CD4-positive, alpha-beta T cell (primary cell): ENCODE results near the gene CASS4. TPM values are rescaled to one million over a fixed set of nuclear protein-coding genes. Genes with fewer than 3 reads are reported as not detected.
"Not testable (repeated sequence)": the region's sequence is repeated elsewhere in the genome, so short reads cannot be mapped to it uniquely, and the experiment has no call there.

Experiments
- ATAC-seq: fragments of 200-7000 bp; cut with Tn5 transposase; one replicate; pipeline ENCODE4 v1.10.0; 2022; ENCODE audit warnings: mild to moderate bottlenecking; ENCODE audit not compliant: poor library complexity
- CTCF ChIA-PET: fragments of 350-600 bp; sonication (Branson Sonifier 250); formaldehyde crosslinking; loops from one replicate; lab custom pipeline; 2021; ENCODE audit warnings: antibody characterized with exemption, inconsistent platforms; lab: Charles Lee
- POLR2A ChIA-PET: fragments of 350-600 bp; sonication (Branson Sonifier 250); formaldehyde crosslinking; loops from one replicate; lab custom pipeline; 2021; ENCODE audit warnings: antibody characterized with exemption, inconsistent platforms; lab: Charles Lee
- DNase-seq, 14 experiments: peaks; one replicate each; pipeline ENCODE4 v3.0.0-alpha.2; 2013 to 2020; ENCODE audit warnings: mixed read lengths in 2 of 14
- H3K27ac ChIP-seq, 2 donors: one replicate each; pipeline versions ENCODE4 v1.5.1 to v1.7.0; 2013; ENCODE audit warnings: low read length in 2 of 2, low read depth in 1 of 2, mild to moderate bottlenecking in 1 of 2
- H3K27me3 ChIP-seq, 2 experiments: 1 replicate in 1 of 2; 2 replicates in 1 of 2; pipeline versions ENCODE4 v1.6.1 to v1.7.0; 2013; ENCODE audit warnings: low read length in 2 of 2, control low read depth in 1 of 2, mild to moderate bottlenecking in 1 of 2, moderate library complexity in 1 of 2; ENCODE audit not compliant: insufficient read depth in 2 of 2, control insufficient read depth in 1 of 2
- H3K36me3 ChIP-seq: one replicate; pipeline ENCODE4 v1.6.1; 2013; ENCODE audit warnings: low read length, control low read depth; ENCODE audit not compliant: insufficient read depth
- H3K4me1 ChIP-seq: one replicate; pipeline ENCODE4 v1.6.1; 2013; ENCODE audit warnings: low read length, control low read depth; ENCODE audit not compliant: insufficient read depth
- H3K4me3 ChIP-seq: one replicate; pipeline ENCODE4 v1.5.1; 2013; ENCODE audit warnings: mild to moderate bottlenecking, low read length, moderate library complexity
- H3K9me3 ChIP-seq, 2 experiments: 1 replicate in 1 of 2; 2 replicates in 1 of 2; pipeline versions ENCODE4 v1.6.1 to v1.7.0; 2013; ENCODE audit warnings: low read length in 2 of 2, mild to moderate bottlenecking in 2 of 2, control low read depth in 1 of 2, moderate library complexity in 1 of 2; ENCODE audit not compliant: control insufficient read depth in 1 of 2, insufficient read depth in 1 of 2
- H3K27ac Mint-ChIP-seq: one replicate; pipeline ENCODE4 v1.8.0; 2020; ENCODE audit warnings: mixed read lengths
- H3K27me3 Mint-ChIP-seq: one replicate; pipeline ENCODE4 v1.8.0; 2021; ENCODE audit warnings: mixed read lengths
- H3K36me3 Mint-ChIP-seq: one replicate; pipeline ENCODE4 v1.8.0; 2021; ENCODE audit warnings: low read depth, mixed read lengths
- H3K4me1 Mint-ChIP-seq: one replicate; pipeline ENCODE4 v1.8.0; 2021; ENCODE audit warnings: low read depth, mixed read lengths
- H3K4me3 Mint-ChIP-seq: one replicate; pipeline ENCODE4 v1.8.0; 2020; ENCODE audit warnings: mild to moderate bottlenecking, mixed read lengths
- H3K9me3 Mint-ChIP-seq: one replicate; pipeline ENCODE4 v1.8.0; 2020; ENCODE audit warnings: mixed read lengths
- CTCF ChIP-seq: fragments of 200-600 bp; IDR thresholded peaks from one replicate; pipeline ENCODE4 v1.8.0; 2022; ENCODE audit warnings: antibody characterized with exemption, mild to moderate bottlenecking
- intact Hi-C, 2 experiments: fragments of 100-400 bp; cut with DNase I in 1 of 2; cut with micrococcal nuclease in 1 of 2; formaldehyde crosslinking; loops; one replicate each; pipeline versions ENCODE4 v1.15.1 to v1.9.0; 2023 to 2025; cut with DNase I, micrococcal nuclease
- total RNA-seq, 174 experiments: library from RNA in 2 of 174; stranded (reverse) in 2 of 174; gene quantifications; one replicate each; pipeline ENCODE4 v1.2.3 and lab custom pipeline; 2021 to 2026

Gene CASS4
- total RNA-seq, 2 experiments from 2014 or later, result 37.0 to 39.8 TPM

GRCh38 chr20:56400001-56400640 lies 11.9 kb upstream of the CASS4 start:
- Histone ChIP-seq H3K9me3 (no peaks in the 10 kb centered on the region), H3K4me3 (no peak overlapping the region), H3K36me3 (peaks cover 88% of the 10 kb centered on the region), H3K27ac (no peak overlapping the region), H3K4me1 (no peaks in the 10 kb centered on the region), H3K27me3 (no peaks in the 10 kb centered on the region)
- H3K4me3 Mint-ChIP-seq, result no peak overlapping the region
- POLR2A ChIA-PET, result interaction anchor here (0.5 to 1.0 kb wide), 2 partner anchors 12 to 32 kb away, joined by 3 read pairs; partner anchors contain the start of gene CASS4
- peaks cover 34% of the 10 kb centered on the region for H3K4me1 Mint-ChIP-seq
- peak in 12 of 14 experiments; percentile 19 to 89 (median 58) for DNase-seq
- ATAC-seq, result peak; percentile 32
- no peaks in the 10 kb centered on the region for H3K9me3 Mint-ChIP-seq
- intact Hi-C loops, result loop anchor here in 1 of 2 experiments (1.0 to 2.0 kb wide), 4 partner anchors 18 to 116 kb away; partner anchors contain the start of gene RTF2
- H3K27me3 Mint-ChIP-seq, result no peaks in the 10 kb centered on the region
- peak; percentile 92 for TF ChIP-seq CTCF
- peaks cover 84% of the 10 kb centered on the region for H3K36me3 Mint-ChIP-seq
- CTCF ChIA-PET, result interaction anchor here (0.7 to 1.6 kb wide), 2 partner anchors 8 to 69 kb away, joined by 3 to 4 read pairs; partner anchors contain the start of genes AURKA, CSTF1 and RTF2
- H3K27ac Mint-ChIP-seq, result peak overlapping the region; percentile 74

GRCh38 chr20:56403465-56403864 lies 8.6 kb upstream of the CASS4 start:
- Mint-ChIP-seq H3K9me3 (no peaks in the 10 kb centered on the region), H3K4me3 (peak overlapping the region; percentile 64), H3K36me3 (peaks cover 82% of the 10 kb centered on the region), H3K27ac (peak overlapping the region; percentile 96), H3K27me3 (no peaks in the 10 kb centered on the region), H3K4me1 (peaks cover 24% of the 10 kb centered on the region)
- intact Hi-C loops, result no loop called here
- Histone ChIP-seq H3K27me3 (no peaks in the 10 kb centered on the region), H3K9me3 (no peaks in the 10 kb centered on the region), H3K36me3 (peaks cover 83% of the 10 kb centered on the region), H3K4me3 (no peak overlapping the region), H3K27ac (no peak overlapping the region), H3K4me1 (no peaks in the 10 kb centered on the region)
- ATAC-seq, result peak; percentile 94
- ChIA-PET POLR2A (interaction anchor here (0.8 to 1.1 kb wide), 2 partner anchors 8 to 37 kb away, joined by 3 read pairs; partner anchors contain the start of gene CASS4), CTCF (no interaction called here)
- peak in 1 of 14 experiments; percentile 76 for DNase-seq
- TF ChIP-seq CTCF, result no peak

- H3K36me3 Mint-ChIP-seq, result peaks cover 74% of the 10 kb centered on the region
- not testable (repeated sequence) for H3K4me3 ChIP-seq
- H3K27ac Mint-ChIP-seq, result peak overlapping the region; percentile 96
Observed at GRCh38 chr20:56405356-56405755, 6.7 kb upstream of the CASS4 start.

More at GRCh38 chr20:56405356-56405755, 6.7 kb upstream of the CASS4 start:
- H3K4me3 Mint-ChIP-seq, ATAC-seq, intact Hi-C loops, H3K27me3 ChIP-seq, H3K4me1 ChIP-seq, DNase-seq, H3K9me3 ChIP-seq, H3K27ac ChIP-seq, H3K27me3 Mint-ChIP-seq, H3K9me3 Mint-ChIP-seq: not testable (repeated sequence)
- ChIA-PET POLR2A (interaction anchor here (0.7 to 0.9 kb wide), 2 partner anchors 10 to 13 kb away, joined by 3 read pairs; no protein-coding TSS in a partner anchor), CTCF (interaction anchor here (0.9 kb wide), 1 partner anchor 15 kb away, joined by 4 read pairs; no protein-coding TSS in a partner anchor)
- peaks cover 24% of the 10 kb centered on the region for H3K4me1 Mint-ChIP-seq
- H3K36me3 ChIP-seq, result peaks cover 67% of the 10 kb centered on the region
